ENCODE measurements around the gene USP16.

Gene USP16

GRCh38 chr21:29034678-29035077, 10.2 kb downstream of the USP16 start:
- no peaks in the 10 kb centered on the region for H4K20me1 ChIP-seq (ENCODE audit: insufficient read depth, low read length)
- H3K27me3 ChIP-seq (replicated peaks; ENCODE audit: insufficient read depth, low read length) = no peaks in the 10 kb centered on the region
- DNase-seq = no peak
- peaks cover 38% of the 10 kb centered on the region for H3K79me2 ChIP-seq (ENCODE audit: low read length)
- TF ChIP-seq CTCF (IDR thresholded peaks at IDR 0.05; ENCODE audit: low read length) (no peak), EZH2phosphoT487 (IDR thresholded peaks at IDR 0.05; ENCODE audit: low read length) (no peak), EZH2 (optimal IDR thresholded peaks at IDR 0.05; ENCODE audit: low read depth, low read length) (no peak)
- H3K9ac ChIP-seq (ENCODE audit: low read length) = no peak overlapping the region
- H3K4me2 ChIP-seq (ENCODE audit: low read depth, low read length) = no peak overlapping the region
- no peaks in the 10 kb centered on the region for H3K9me2 ChIP-seq (replicated peaks; ENCODE audit: insufficient read depth, low read length)
- no peaks in the 10 kb centered on the region for H3F3A ChIP-seq (ENCODE audit: insufficient read depth, low read length)
- no peak overlapping the region for H3K27ac ChIP-seq (ENCODE audit: low read length)
- peaks cover 28% of the 10 kb centered on the region for H3K36me3 ChIP-seq (replicated peaks; ENCODE audit: insufficient read depth, low read length)
- H3K4me3 ChIP-seq (ENCODE audit: low read length) = no peak overlapping the region
- no peak overlapping the region for H2AFZ ChIP-seq (ENCODE audit: low read length)
- H3K9me3 ChIP-seq (replicated peaks; ENCODE audit: insufficient read depth, low read length) = no peaks in the 10 kb centered on the region
- no peaks in the 10 kb centered on the region for H3K4me1 ChIP-seq (ENCODE audit: low read length)

- no peak overlapping the region for H3K9ac ChIP-seq (ENCODE audit: low read length)
- H3K27ac ChIP-seq (ENCODE audit: low read length) = no peak overlapping the region
- peaks cover 9% of the 10 kb centered on the region; the same call in 1 of the 2 replicates for H4K20me1 ChIP-seq (ENCODE audit: insufficient read depth, low read length)
- H2AFZ ChIP-seq (ENCODE audit: low read length) = no peak overlapping the region
- H3K4me3 ChIP-seq (ENCODE audit: low read length) = no peak overlapping the region
- H3K9me2 ChIP-seq (replicated peaks; ENCODE audit: insufficient read depth, low read length) = no peaks in the 10 kb centered on the region
- H3K9me3 ChIP-seq (replicated peaks; ENCODE audit: insufficient read depth, low read length) = no peaks in the 10 kb centered on the region
- H3K4me1 ChIP-seq (ENCODE audit: low read length) = no peaks in the 10 kb centered on the region
- H3K79me2 ChIP-seq (ENCODE audit: low read length) = peaks cover 14% of the 10 kb centered on the region; the same call in 1 of the 2 replicates
- H3K4me2 ChIP-seq (ENCODE audit: low read depth, low read length) = no peak overlapping the region
- peaks cover 14% of the 10 kb centered on the region for H3K36me3 ChIP-seq (replicated peaks; ENCODE audit: insufficient read depth, low read length)
- no peak for DNase-seq
- no peaks in the 10 kb centered on the region for H3K27me3 ChIP-seq (replicated peaks; ENCODE audit: insufficient read depth, low read length)
- TF ChIP-seq CTCF (IDR thresholded peaks at IDR 0.05; ENCODE audit: low read length) (no peak), EZH2phosphoT487 (IDR thresholded peaks at IDR 0.05; ENCODE audit: low read length) (no peak), EZH2 (optimal IDR thresholded peaks at IDR 0.05; ENCODE audit: low read depth, low read length) (no peak)
- H3F3A ChIP-seq (ENCODE audit: insufficient read depth, low read length) = peaks cover 13% of the 10 kb centered on the region
These were observed 27.8 kb downstream of the USP16 start for GRCh38 chr21:29052224-29052623.

- no peak overlapping the region for H3K9ac ChIP-seq (ENCODE audit: low read length)
- H3K79me2 ChIP-seq (ENCODE audit: low read length) = peaks cover 14% of the 10 kb centered on the region; the same call in 1 of the 2 replicates
- no peaks in the 10 kb centered on the region for H3K4me1 ChIP-seq (ENCODE audit: low read length)
- H2AFZ ChIP-seq (ENCODE audit: low read length) = no peak overlapping the region
- H3F3A ChIP-seq (ENCODE audit: insufficient read depth, low read length) = peaks cover 13% of the 10 kb centered on the region
- no peak overlapping the region for H3K27ac ChIP-seq (ENCODE audit: low read length)
- no peaks in the 10 kb centered on the region for H3K9me2 ChIP-seq (replicated peaks; ENCODE audit: insufficient read depth, low read length)
- no peak overlapping the region for H3K4me3 ChIP-seq (ENCODE audit: low read length)
- H3K9me3 ChIP-seq (replicated peaks; ENCODE audit: insufficient read depth, low read length) = no peaks in the 10 kb centered on the region
- peaks cover 14% of the 10 kb centered on the region for H3K36me3 ChIP-seq (replicated peaks; ENCODE audit: insufficient read depth, low read length)
- no peaks in the 10 kb centered on the region for H3K27me3 ChIP-seq (replicated peaks; ENCODE audit: insufficient read depth, low read length)
- no peak for DNase-seq
- TF ChIP-seq EZH2 (optimal IDR thresholded peaks at IDR 0.05; ENCODE audit: low read depth, low read length) (no peak), CTCF (IDR thresholded peaks at IDR 0.05; ENCODE audit: low read length) (no peak), EZH2phosphoT487 (IDR thresholded peaks at IDR 0.05; ENCODE audit: low read length) (no peak)
- no peak overlapping the region for H3K4me2 ChIP-seq (ENCODE audit: low read depth, low read length)
- peaks cover 9% of the 10 kb centered on the region; the same call in 1 of the 2 replicates for H4K20me1 ChIP-seq (ENCODE audit: insufficient read depth, low read length)
These were observed 28.6 kb downstream of the USP16 start for GRCh38 chr21:29053011-29053553.

Data from MM.1S (cell line).